Suppressor macrophage (primary cell): Measurements from ENCODE around the gene POU6F2.

ENCODE experiments used
- DNase-seq, 4 experiments: peaks; one replicate each; pipeline ENCODE4 v3.0.0-alpha.2; 2020 to 2022

Gene POU6F2

DNA sequence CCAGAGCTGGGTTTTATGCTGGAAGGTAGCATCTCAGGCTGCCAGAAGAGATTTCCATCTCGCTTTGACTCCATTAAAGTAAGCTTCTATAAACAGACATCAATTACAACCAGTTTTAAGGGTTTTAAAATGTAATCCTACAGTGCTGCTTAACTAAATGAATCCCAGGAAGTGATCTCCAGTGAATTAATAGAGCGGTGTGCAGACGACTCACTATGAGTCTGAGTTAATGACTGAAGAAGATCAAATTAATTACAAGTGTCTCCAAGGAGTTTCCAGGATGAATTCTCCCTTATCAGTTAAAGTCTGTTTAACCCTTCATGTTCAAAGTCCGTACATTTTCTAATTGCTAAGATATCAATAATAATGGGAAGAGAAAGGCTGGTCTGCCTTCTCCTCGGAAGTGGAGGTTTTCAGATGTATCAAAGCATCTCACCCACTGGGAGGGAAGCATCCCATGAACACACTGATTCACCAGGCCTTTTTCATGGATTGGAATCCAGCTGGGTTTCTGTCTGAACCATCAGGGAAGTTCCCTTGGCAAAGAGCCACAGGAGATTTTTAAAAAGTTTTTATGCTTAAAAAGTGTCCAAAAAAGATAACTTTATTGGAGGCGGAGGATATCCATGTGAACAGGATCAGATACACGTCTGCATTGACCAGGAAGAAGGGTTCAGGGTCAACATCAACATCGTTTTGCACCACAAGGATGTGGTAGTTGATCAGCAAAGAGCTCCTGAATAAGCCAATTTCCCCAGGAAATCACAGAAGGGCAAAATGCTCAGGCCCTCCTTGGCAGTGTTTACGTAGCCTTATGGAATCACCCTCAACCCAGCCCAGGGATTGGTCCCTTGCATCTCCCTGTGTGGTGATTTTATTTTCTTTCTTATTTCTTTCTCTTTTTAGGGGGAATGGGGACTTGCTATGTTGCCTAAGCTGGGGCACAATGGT lies 288.2 kb downstream of the POU6F2 start:
- DNase-seq, result no peak

DNA sequence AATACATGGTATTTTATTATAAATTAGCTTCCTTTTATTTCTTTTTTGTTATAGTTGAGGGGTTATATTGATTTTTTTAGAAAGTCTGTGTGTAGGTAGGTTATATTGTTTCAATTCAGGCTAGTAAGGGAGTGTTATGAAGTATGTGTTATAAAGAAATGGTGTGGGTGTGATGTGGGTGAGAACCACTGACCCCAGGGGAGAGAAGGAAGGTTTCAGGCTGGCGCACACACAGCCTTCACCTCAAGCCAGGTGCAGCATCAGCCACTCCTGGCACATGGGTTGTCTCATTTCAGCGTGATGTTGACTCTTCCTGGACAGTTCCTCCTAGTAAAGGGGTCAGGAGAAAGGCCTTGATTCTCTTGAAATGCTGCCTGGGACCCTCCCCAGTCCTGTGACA lies 291.3 kb downstream of the POU6F2 start:
- no peak for DNase-seq

DNA sequence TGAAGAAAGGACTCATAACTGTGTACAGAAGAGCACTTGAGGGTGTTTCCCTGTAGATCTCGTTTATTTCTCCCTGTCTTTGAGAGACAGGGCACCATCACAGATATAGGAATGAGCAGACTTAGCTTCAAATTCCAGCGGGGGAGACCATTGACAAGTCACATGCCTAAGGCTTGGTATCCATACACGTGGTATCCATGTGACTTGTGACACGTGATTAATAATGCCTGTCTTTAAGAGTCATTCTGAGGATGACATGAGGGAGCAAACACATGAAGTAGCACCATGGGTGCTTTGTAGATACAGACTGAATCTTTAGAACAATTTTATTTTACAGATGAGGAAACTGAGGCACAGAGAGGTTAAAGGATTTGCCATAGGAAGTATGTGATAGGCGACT lies 292.3 kb downstream of the POU6F2 start:
- no peak for DNase-seq

DNA sequence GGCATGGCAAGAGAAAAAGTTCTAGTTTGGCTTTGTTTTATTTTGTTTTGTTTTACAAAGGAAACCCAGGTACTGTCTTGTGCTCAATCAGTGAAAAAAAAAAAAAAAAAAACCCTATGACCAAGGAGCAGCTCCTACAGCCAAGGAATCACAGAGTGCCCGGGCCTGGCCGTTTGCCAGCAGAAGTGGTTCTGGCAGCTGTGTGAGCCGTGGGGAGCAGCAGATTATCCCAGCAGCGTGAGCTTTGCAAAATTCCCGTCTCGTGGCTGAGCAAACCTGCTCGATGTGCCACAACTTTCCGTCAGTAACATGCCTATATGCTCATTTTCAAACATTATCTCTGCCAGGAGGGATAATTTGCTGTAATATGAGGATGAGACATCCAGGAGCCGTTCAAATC lies 293.7 kb downstream of the POU6F2 start:
- DNase-seq, result no peak

DNA sequence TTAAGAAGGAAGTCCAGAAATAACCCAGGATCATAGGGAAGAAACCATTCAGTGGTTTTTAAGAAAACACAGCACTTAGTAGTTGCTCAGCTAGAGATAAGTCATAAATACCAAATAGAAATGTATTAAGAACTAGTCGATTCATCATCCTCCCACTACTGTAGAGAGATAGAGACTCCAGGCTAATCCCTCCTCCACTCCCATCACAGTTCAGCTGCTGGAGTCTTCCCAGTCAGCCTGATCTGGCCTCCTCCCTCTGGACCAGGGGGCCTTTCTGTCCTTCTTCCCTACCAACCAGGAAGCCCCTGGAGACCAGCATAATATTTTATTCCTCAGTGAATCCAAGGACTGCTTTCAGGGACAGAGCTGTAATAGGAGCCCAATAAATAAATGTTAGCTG lies 294.4 kb downstream of the POU6F2 start:
- no peak for DNase-seq

DNA sequence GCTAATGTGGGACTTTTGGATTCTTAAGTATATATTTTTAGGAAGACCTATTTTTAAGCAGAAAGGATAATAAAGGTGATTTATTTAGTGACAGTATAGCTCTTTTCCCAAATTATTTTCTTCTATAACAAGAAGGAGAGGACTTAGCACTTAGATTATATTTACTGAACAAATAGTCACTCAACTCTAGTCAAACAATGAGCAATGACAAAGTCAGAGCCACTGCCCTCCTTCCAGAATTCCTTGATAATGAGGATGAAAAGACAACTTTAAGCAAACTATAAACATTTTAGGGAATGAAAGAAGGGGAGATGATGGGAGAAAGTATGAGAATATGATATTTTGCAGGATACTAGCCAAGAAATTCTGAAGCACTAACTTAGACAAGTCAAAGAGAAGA lies 295.0 kb downstream of the POU6F2 start:
- DNase-seq, result no peak

- no peak for DNase-seq
Observed at GRCh38 chr7:39280337-39280736, 302.6 kb downstream of the POU6F2 start.

DNA sequence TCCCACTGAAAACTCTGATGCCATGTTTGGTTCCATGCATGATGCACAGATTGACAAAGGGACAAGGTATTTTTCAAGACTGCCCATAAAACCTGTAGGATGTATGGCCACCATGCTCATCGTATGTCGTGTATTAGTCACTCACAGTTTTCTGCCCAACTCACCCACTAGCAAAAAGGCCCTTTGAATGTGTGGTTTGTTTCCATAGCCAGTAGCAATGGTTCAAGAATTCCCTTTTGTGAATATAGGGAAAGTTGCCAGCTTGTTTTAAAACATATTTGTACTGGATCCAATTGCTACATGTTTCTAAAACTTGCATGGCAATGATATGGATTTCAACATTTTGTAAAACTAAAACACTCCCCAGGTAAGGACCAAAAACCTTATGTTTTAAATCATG lies 307.5 kb downstream of the POU6F2 start:
- no peak for DNase-seq

DNA sequence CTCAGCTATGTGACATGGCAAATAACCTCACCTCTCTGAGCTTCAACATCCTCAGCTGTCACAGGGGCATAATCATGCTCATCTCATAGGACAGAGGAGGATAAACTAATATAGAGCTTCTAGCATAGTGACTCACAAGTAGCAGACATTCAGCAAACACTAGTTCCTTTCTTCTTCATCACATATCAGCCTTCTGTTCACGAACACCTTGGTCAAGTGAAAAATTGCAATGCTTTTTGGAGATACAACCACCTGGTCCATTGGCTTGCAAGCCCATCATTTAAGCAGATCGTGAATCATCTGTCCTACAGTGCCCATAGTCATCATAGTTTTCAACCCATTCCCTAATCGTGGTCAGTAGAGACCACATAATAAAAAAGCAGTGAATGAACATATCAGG lies 310.6 kb downstream of the POU6F2 start:
- DNase-seq, result no peak

- DNase-seq, result no peak
Observed at GRCh38 chr7:39291628-39292410, 314.1 kb downstream of the POU6F2 start.

DNA sequence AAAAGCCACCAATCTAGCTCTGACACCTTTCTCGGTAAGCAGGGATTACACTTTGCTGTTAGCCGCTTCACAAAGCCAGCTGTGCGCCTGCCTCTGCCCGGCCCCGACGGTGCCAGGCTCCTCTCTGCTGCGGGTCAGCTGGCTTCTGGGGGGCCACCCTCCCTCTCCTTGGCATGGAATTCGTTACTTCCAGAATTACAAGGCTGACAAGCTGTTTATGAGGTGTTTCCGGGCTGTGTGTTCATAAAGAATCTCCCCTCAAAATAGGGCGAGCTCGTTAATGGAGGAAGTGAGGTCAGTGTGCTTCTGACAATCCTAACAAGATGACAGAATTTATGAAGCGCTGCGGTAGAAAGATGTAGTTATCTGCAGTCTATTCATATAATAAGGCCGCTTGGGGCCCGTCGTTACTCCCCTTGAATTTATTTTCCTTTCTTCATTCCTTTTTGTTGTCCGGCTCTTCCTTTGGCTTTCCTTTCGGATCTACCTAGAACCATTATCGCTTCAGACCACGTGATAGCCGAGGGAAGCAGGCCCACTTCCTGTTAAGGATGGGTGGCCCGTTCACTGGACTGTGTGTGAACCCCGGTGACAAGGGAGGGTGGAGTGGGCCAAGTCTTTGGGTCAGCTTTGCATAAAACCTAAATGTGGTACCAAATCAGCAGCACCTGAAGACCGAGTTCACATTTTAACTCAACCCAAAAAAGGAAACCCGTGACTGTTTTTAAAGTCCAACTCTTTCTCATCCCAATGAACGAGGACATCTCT lies 315.5 kb downstream of the POU6F2 start:
- DNase-seq, result no peak

GRCh38 chr7:39294022-39294421 lies 316.3 kb downstream of the POU6F2 start:
- DNase-seq, result no peak

GRCh38 chr7:39295796-39296195 lies 318.1 kb downstream of the POU6F2 start:
- DNase-seq, result no peak

- no peak for DNase-seq
Observed at GRCh38 chr7:39299695-39300094, 322.0 kb downstream of the POU6F2 start.

DNA sequence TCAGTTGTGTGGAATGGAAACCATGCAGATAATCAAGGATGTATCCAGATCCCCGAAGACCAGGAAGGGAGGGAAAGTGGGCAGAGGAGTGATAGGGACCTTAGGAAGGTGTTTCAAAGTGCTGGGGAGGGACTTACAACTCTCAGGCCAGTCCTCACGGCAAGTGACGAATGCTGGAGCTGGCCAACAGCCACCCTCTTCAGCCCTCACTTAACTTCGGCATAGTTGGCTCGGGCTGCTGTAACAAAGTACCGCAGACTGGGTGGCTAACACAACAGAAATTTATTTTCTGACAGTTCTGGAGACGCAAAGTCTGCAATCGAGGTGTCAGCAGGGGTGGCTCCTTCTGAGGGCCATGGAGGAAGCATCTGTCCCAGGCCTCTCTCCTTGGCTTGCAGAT lies 322.6 kb downstream of the POU6F2 start:
- no peak for DNase-seq

GRCh38 chr7:39301543-39301942 lies 323.8 kb downstream of the POU6F2 start:
- no peak for DNase-seq

- DNase-seq, result no peak
Observed at GRCh38 chr7:39304178-39304577, 326.5 kb downstream of the POU6F2 start.

- no peak for DNase-seq
Observed at GRCh38 chr7:39304668-39305405, 327.1 kb downstream of the POU6F2 start.

- DNase-seq, result no peak
Observed at GRCh38 chr7:39306016-39306570, 328.4 kb downstream of the POU6F2 start.

GRCh38 chr7:39310699-39311098 lies 333.0 kb downstream of the POU6F2 start:
- no peak for DNase-seq

- DNase-seq, result no peak
Observed at GRCh38 chr7:39312254-39312989, 334.7 kb downstream of the POU6F2 start.
